HEK293 (cell line): Measurements from ENCODE around the gene ANKRD1.

Source experiments
- CTCF ChIA-PET: fragments of 350-600 bp; formaldehyde crosslinking; extraction: SDS; loops from one replicate; lab custom pipeline; 2021; ENCODE audit warnings: antibody characterized with exemption; lab: Yijun Ruan, JAX
- POLR2A ChIA-PET: fragments of 300-600 bp; formaldehyde crosslinking; extraction: SDS; loops from one replicate; lab custom pipeline; 2020; ENCODE audit warnings: antibody characterized with exemption, inconsistent platforms; lab: Yijun Ruan, JAX
- H3K27ac ChIP-seq: fragments of 200-500 bp; sonication (Bioruptor generic); 2 replicates; pipeline ENCODE4 v1.5.1; 2014; ENCODE audit warnings: low read depth, low read length, control low read depth, inconsistent platforms; ENCODE audit errors: extremely low read depth
- H3K36me3 ChIP-seq, 2 experiments: fragments of 200-500 bp in 1 of 2; sonication (Bioruptor generic) in 1 of 2; 1 replicate in 1 of 2; 2 replicates in 1 of 2; pipeline ENCODE4 v1.5.1; 2014 to 2017; ENCODE audit warnings: inconsistent platforms in 2 of 2, low read length in 2 of 2; ENCODE audit not compliant: control insufficient read depth in 2 of 2, insufficient read depth in 1 of 2
- H3K4me1 ChIP-seq: fragments of 200-500 bp; sonication (Bioruptor generic); 2 replicates; pipeline ENCODE4 v1.5.1; 2014; ENCODE audit warnings: mild to moderate bottlenecking, low read length, inconsistent platforms; ENCODE audit not compliant: control insufficient read depth, insufficient read depth
- H3K4me3 ChIP-seq: 2 replicates; pipeline ENCODE4 v1.5.1; 2011; ENCODE audit warnings: low read depth, mild to moderate bottlenecking, control low read depth, low read length, moderate library complexity
- H3K9me3 ChIP-seq: fragments of 200-500 bp; sonication (Bioruptor generic); 2 replicates; pipeline ENCODE4 v1.5.1; 2014; ENCODE audit warnings: low read depth, low read length, inconsistent platforms; ENCODE audit not compliant: control insufficient read depth, insufficient read depth
- ATF2 ChIP-seq: fragments of 450-650 bp; formaldehyde crosslinking; IDR thresholded peaks from 2 replicates; pipeline ENCODE4 v1.5.1; 2016; ENCODE audit warnings: missing biosample characterization, missing genetic modification characterization, low read depth
- KLF9 ChIP-seq: fragments of 450-650 bp; formaldehyde crosslinking; IDR thresholded peaks from 2 replicates; pipeline ENCODE4 v1.5.1; 2016; ENCODE audit warnings: missing biosample characterization, missing genetic modification characterization, low read depth
- SALL2 ChIP-seq: fragments of 450-650 bp; formaldehyde crosslinking; IDR thresholded peaks from 2 replicates; pipeline ENCODE4 v1.5.0; 2017; ENCODE audit warnings: missing biosample characterization, mild to moderate bottlenecking, missing genetic modification characterization, borderline replicate concordance
- TRIM28 ChIP-seq: IDR thresholded peaks from 2 replicates; pipeline ENCODE4 v1.6.1; 2011; ENCODE audit warnings: low read length, control low read depth, borderline replicate concordance
- ZBTB1 ChIP-seq: fragments of 450-650 bp; formaldehyde crosslinking; IDR thresholded peaks from 2 replicates; pipeline ENCODE4 v1.5.1; 2016; ENCODE audit warnings: missing biosample characterization, missing genetic modification characterization
- ZBTB11 ChIP-seq: fragments of 450-650 bp; formaldehyde crosslinking; conservative IDR thresholded peaks from 2 replicates; pipeline ENCODE4 v1.5.1; 2016; ENCODE audit warnings: low read depth, missing biosample characterization, missing genetic modification characterization
- ZBTB20 ChIP-seq: fragments of 450-650 bp; formaldehyde crosslinking; IDR thresholded peaks from 2 replicates; pipeline ENCODE4 v1.5.1; 2016; ENCODE audit warnings: missing biosample characterization, missing genetic modification characterization
- ZFP3 ChIP-seq: fragments of 450-650 bp; formaldehyde crosslinking; IDR thresholded peaks from 2 replicates; pipeline ENCODE4 v1.5.1; 2016; ENCODE audit warnings: low read depth, missing biosample characterization, missing genetic modification characterization
- ZIC2 ChIP-seq: fragments of 450-650 bp; formaldehyde crosslinking; IDR thresholded peaks from 2 replicates; pipeline ENCODE4 v1.5.1; 2016; ENCODE audit warnings: missing biosample characterization, missing genetic modification characterization
- ZNF174 ChIP-seq: fragments of 450-650 bp; formaldehyde crosslinking; IDR thresholded peaks from 2 replicates; pipeline ENCODE4 v1.5.0; 2017; ENCODE audit warnings: missing biosample characterization, mild to moderate bottlenecking, missing genetic modification characterization
- ZNF214 ChIP-seq: fragments of 450-650 bp; formaldehyde crosslinking; IDR thresholded peaks from 2 replicates; pipeline ENCODE4 v1.5.1; 2017; ENCODE audit warnings: missing biosample characterization, mild to moderate bottlenecking, missing genetic modification characterization, borderline replicate concordance
- ZNF26 ChIP-seq: fragments of 450-650 bp; formaldehyde crosslinking; IDR thresholded peaks from 2 replicates; pipeline ENCODE4 v1.5.1; 2016; ENCODE audit warnings: missing biosample characterization, missing genetic modification characterization
- ZNF350 ChIP-seq: fragments of 450-650 bp; formaldehyde crosslinking; IDR thresholded peaks from 2 replicates; pipeline ENCODE4 v1.5.0; 2017; ENCODE audit warnings: missing biosample characterization, mild to moderate bottlenecking, missing genetic modification characterization
- ZNF366 ChIP-seq: fragments of 450-650 bp; formaldehyde crosslinking; conservative IDR thresholded peaks from 2 replicates; pipeline ENCODE4 v1.5.1; 2016; ENCODE audit warnings: missing biosample characterization, missing genetic modification characterization
- ZNF391 ChIP-seq: fragments of 450-650 bp; formaldehyde crosslinking; IDR thresholded peaks from 2 replicates; pipeline ENCODE4 v1.5.1; 2016; ENCODE audit warnings: low read depth, missing biosample characterization, missing genetic modification characterization, borderline replicate concordance
- ZNF514 ChIP-seq: fragments of 450-650 bp; formaldehyde crosslinking; IDR thresholded peaks from 2 replicates; pipeline ENCODE4 v1.5.1; 2016; ENCODE audit warnings: missing biosample characterization, missing genetic modification characterization
- ZNF585B ChIP-seq: fragments of 450-650 bp; formaldehyde crosslinking; IDR thresholded peaks from 2 replicates; pipeline ENCODE4 v1.5.1; 2016; ENCODE audit warnings: missing biosample characterization, missing genetic modification characterization
- ZNF707 ChIP-seq: fragments of 450-650 bp; formaldehyde crosslinking; IDR thresholded peaks from 2 replicates; pipeline ENCODE4 v1.5.1; 2016; ENCODE audit warnings: missing biosample characterization, missing genetic modification characterization

ANKRD1 gene

GRCh38 chr10:90929179-90929578, 8.3 kb upstream of the ANKRD1 start:
- ChIA-PET POLR2A (interaction anchor here (2.1 to 2.9 kb wide), 2 partner anchors 8 to 17 kb away, joined by 10 to 29 read pairs; partner anchors contain the start of gene ANKRD1), CTCF (interaction anchor here (1.1 to 1.9 kb wide), 2 partner anchors 9 to 18 kb away, joined by 4 to 5 read pairs; partner anchors contain the start of gene ANKRD1)
- Histone ChIP-seq H3K4me1 (0 out of 2 replicates have a peak, but pooled peaks cover 3% of the 10 kb centered on the region), H3K9me3 (no peaks in the 10 kb centered on the region), H3K4me3 (no peak overlapping the region), H3K36me3 (no peaks in the 10 kb centered on the region), H3K27ac (no peak overlapping the region)
- TF ChIP-seq SALL2 (tag by site-specific recombination) (no peak), ATF2 (tag by site-specific recombination) (no peak), ZBTB1 (no peak), ZNF174 (tag by site-specific recombination) (no peak), ZNF366 (tag by site-specific recombination) (no peak), TRIM28 (no peak), ZNF214 (tag by site-specific recombination) (no peak), ZNF585B (tag by site-specific recombination) (no peak), ZIC2 (no peak), ZFP3 (tag by site-specific recombination) (no peak), ZNF514 (tag by site-specific recombination) (no peak), ZNF26 (tag by site-specific recombination) (no peak)

GRCh38 chr10:90927293-90927692, 6.4 kb upstream of the ANKRD1 start:
- Histone ChIP-seq H3K36me3 (no peaks in the 10 kb centered on the region), H3K27ac (no peak overlapping the region), H3K4me1 (0 out of 2 replicates have a peak, but pooled peaks cover 3% of the 10 kb centered on the region), H3K4me3 (no peak overlapping the region), H3K9me3 (no peaks in the 10 kb centered on the region)
- TF ChIP-seq ZNF707 (tag by site-specific recombination) (no peak), ZBTB20 (tag by site-specific recombination) (no peak), ZNF391 (tag by site-specific recombination) (no peak), KLF9 (no peak), ZNF350 (tag by site-specific recombination) (no peak), ZBTB11 (tag by site-specific recombination) (no peak), ZNF514 (tag by site-specific recombination) (no peak)
- CTCF ChIA-PET = interaction anchor here (0.5 to 0.8 kb wide), 3 partner anchors 8 to 48 kb away, joined by 3 to 4 read pairs (median 3); no protein-coding TSS in a partner anchor
- POLR2A ChIA-PET = no interaction called here
